HepG2 (cell line): ENCODE data around the gene EBP. TPM values are rescaled to one million over a fixed set of nuclear protein-coding genes. Genes with fewer than 3 reads are reported as not detected.

ENCODE experiments used
- CREBL2 ChIP-seq: sonication (generic); formaldehyde crosslinking; IDR thresholded peaks from 2 replicates; pipeline ENCODE4 v1.8.1; 2023; ENCODE audit warnings: missing genetic modification reagents, mild to moderate bottlenecking, borderline replicate concordance
- FOSL1 ChIP-seq: sonication (generic); formaldehyde crosslinking; IDR thresholded peaks from 2 replicates; pipeline ENCODE4 v1.9.0; 2021; ENCODE audit warnings: missing genetic modification reagents, borderline replicate concordance
- KLF13 ChIP-seq: sonication (generic); formaldehyde crosslinking; IDR thresholded peaks from 2 replicates; pipeline ENCODE4 v1.4.0; 2020; ENCODE audit warnings: mild to moderate bottlenecking, missing genetic modification reagents
- NCOA1 ChIP-seq: sonication (generic); formaldehyde crosslinking; IDR thresholded peaks from 2 replicates; pipeline ENCODE4 v1.9.0; 2021; ENCODE audit warnings: missing genetic modification reagents
- PPARG ChIP-seq: conservative IDR thresholded peaks from 2 replicates; pipeline ENCODE4 v1.6.1; 2016; ENCODE audit warnings: missing biosample characterization, missing genetic modification reagents
- SRSF9 ChIP-seq: fragments of 200-400 bp; formaldehyde crosslinking; IDR thresholded peaks from 2 replicates; pipeline ENCODE4 v1.6.1; 2018; ENCODE audit warnings: borderline replicate concordance, mild to moderate bottlenecking, low read depth, low read length; ENCODE audit not compliant: insufficient read depth, poor library complexity, severe bottlenecking
- THAP11 ChIP-seq: IDR thresholded peaks from 2 replicates; pipeline ENCODE4 v1.6.1; 2016; ENCODE audit warnings: missing biosample characterization, missing genetic modification reagents
- ZNF281 ChIP-seq: sonication (generic); formaldehyde crosslinking; IDR thresholded peaks from 2 replicates; pipeline ENCODE4 v1.4.0; 2020; ENCODE audit warnings: missing genetic modification reagents, borderline replicate concordance
- ZNF282 ChIP-seq: fragments of 450-650 bp; IDR thresholded peaks from 2 replicates; pipeline ENCODE4 v1.6.1; 2018; ENCODE audit not compliant: partially characterized antibody
- ZNF468 ChIP-seq: sonication (generic); formaldehyde crosslinking; IDR thresholded peaks from 2 replicates; pipeline ENCODE4 v1.8.0; 2022; ENCODE audit warnings: mild to moderate bottlenecking, moderate library complexity, missing genetic modification reagents
- ZNF740 ChIP-seq: sonication (generic); formaldehyde crosslinking; IDR thresholded peaks from 2 replicates; pipeline ENCODE4 v1.4.0; 2020; ENCODE audit warnings: missing genetic modification reagents
- ZNF790 ChIP-seq: sonication (generic); formaldehyde crosslinking; IDR thresholded peaks from 2 replicates; pipeline ENCODE4 v1.8.0; 2022; ENCODE audit warnings: missing genetic modification reagents, mild to moderate bottlenecking, borderline replicate concordance
- ZNF83 ChIP-seq: sonication (generic); formaldehyde crosslinking; IDR thresholded peaks from 2 replicates; pipeline ENCODE4 v1.4.0; 2020; ENCODE audit warnings: missing genetic modification reagents, mild to moderate bottlenecking, borderline replicate concordance
- polyA plus RNA-seq, 8 experiments: library from polyadenylated mRNA; depleted of rRNA in 3 of 8; stranded (reverse) in 7 of 8; unstranded in 1 of 8; fragments of >200 nt; fragmentation: Illumina TruSeq in 4 of 8; extraction: Trizol in 4 of 8; gene quantifications; 2 replicates each; pipeline versions ENCODE4 v1.2.1 to v1.2.3, GENCODE V29; 2011 to 2016; ENCODE audit warnings: low read depth in 4 of 8, missing spikeins in 1 of 8, mixed read lengths in 1 of 8; ENCODE audit not compliant: insufficient read depth in 1 of 8
- total RNA-seq, 5 experiments: library from RNA; depleted of rRNA; stranded (reverse); fragments of >200 nt; fragmentation: Illumina TruSeq; extraction: Trizol; gene quantifications; 2 replicates each; pipeline ENCODE4 v1.2.3, GENCODE V29; 2016; ENCODE audit warnings: low read depth in 1 of 5
- TF ChIP-seq, protein P1 (sequence below): sonication (generic); formaldehyde crosslinking; IDR thresholded peaks from 2 replicates; pipeline ENCODE4 v1.4.0; 2020; ENCODE audit warnings: mild to moderate bottlenecking, low read depth, missing genetic modification reagents
- TF ChIP-seq, protein P2 (sequence below): fragments of 450-650 bp; IDR thresholded peaks from 2 replicates; pipeline ENCODE4 v1.6.1; 2017; ENCODE audit warnings: mild to moderate bottlenecking
- TF ChIP-seq, protein P3 (sequence below): sonication (generic); formaldehyde crosslinking; IDR thresholded peaks from 2 replicates; pipeline ENCODE4 v1.8.0; 2022; ENCODE audit warnings: mild to moderate bottlenecking, missing genetic modification reagents, moderate library complexity

The EBP gene
- total and polyA plus RNA-seq, 2 of the 13 experiments (the other 11 are each of a cell fraction or from before 2014, with no cell fraction given): 106 to 260 TPM

- TF ChIP-seq ZNF468 (CRISPR knock-in tag): no peak
- TF ChIP-seq SRSF9: no peak
- TF ChIP-seq, protein P1, sequence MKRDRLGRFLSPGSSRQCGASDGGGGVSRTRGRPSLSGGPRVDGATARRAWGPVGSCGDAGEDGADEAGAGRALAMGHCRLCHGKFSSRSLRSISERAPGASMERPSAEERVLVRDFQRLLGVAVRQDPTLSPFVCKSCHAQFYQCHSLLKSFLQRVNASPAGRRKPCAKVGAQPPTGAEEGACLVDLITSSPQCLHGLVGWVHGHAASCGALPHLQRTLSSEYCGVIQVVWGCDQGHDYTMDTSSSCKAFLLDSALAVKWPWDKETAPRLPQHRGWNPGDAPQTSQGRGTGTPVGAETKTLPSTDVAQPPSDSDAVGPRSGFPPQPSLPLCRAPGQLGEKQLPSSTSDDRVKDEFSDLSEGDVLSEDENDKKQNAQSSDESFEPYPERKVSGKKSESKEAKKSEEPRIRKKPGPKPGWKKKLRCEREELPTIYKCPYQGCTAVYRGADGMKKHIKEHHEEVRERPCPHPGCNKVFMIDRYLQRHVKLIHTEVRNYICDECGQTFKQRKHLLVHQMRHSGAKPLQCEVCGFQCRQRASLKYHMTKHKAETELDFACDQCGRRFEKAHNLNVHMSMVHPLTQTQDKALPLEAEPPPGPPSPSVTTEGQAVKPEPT (CRISPR knock-in tag): no peak
- TF ChIP-seq PPARG (CRISPR knock-in tag): no peak
- TF ChIP-seq CREBL2 (CRISPR knock-in tag): no peak
- TF ChIP-seq ZNF790 (CRISPR knock-in tag): no peak
- no peak for TF ChIP-seq ZNF282
- TF ChIP-seq KLF13 (CRISPR knock-in tag): no peak
- no peak for TF ChIP-seq NCOA1 (CRISPR knock-in tag)
- TF ChIP-seq ZNF281 (CRISPR knock-in tag): no peak
- TF ChIP-seq ZNF83: no peak
- TF ChIP-seq THAP11 (CRISPR knock-in tag): no peak
- TF ChIP-seq ZNF740: peak; percentile 95
- no peak for TF ChIP-seq FOSL1 (CRISPR knock-in tag)
- TF ChIP-seq, protein P2, sequence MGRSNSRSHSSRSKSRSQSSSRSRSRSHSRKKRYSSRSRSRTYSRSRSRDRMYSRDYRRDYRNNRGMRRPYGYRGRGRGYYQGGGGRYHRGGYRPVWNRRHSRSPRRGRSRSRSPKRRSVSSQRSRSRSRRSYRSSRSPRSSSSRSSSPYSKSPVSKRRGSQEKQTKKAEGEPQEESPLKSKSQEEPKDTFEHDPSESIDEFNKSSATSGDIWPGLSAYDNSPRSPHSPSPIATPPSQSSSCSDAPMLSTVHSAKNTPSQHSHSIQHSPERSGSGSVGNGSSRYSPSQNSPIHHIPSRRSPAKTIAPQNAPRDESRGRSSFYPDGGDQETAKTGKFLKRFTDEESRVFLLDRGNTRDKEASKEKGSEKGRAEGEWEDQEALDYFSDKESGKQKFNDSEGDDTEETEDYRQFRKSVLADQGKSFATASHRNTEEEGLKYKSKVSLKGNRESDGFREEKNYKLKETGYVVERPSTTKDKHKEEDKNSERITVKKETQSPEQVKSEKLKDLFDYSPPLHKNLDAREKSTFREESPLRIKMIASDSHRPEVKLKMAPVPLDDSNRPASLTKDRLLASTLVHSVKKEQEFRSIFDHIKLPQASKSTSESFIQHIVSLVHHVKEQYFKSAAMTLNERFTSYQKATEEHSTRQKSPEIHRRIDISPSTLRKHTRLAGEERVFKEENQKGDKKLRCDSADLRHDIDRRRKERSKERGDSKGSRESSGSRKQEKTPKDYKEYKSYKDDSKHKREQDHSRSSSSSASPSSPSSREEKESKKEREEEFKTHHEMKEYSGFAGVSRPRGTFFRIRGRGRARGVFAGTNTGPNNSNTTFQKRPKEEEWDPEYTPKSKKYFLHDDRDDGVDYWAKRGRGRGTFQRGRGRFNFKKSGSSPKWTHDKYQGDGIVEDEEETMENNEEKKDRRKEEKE: no peak
- TF ChIP-seq, protein P3, sequence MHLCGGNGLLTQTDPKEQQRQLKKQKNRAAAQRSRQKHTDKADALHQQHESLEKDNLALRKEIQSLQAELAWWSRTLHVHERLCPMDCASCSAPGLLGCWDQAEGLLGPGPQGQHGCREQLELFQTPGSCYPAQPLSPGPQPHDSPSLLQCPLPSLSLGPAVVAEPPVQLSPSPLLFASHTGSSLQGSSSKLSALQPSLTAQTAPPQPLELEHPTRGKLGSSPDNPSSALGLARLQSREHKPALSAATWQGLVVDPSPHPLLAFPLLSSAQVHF (CRISPR knock-in tag): no peak
Observed at GRCh38 chrX:48521353-48522243, at the start of gene EBP (continued).
